HG03060 (cell line): ENCODE measurements around the gene TDRD6.

Source experiments
- ATAC-seq: cut with Tn5 transposase; IDR thresholded peaks from one replicate; pipeline ENCODE4 v1.9.1; 2021; ENCODE audit warnings: low read depth, moderate number of reproducible peaks; ENCODE audit not compliant: unreplicated experiment

The TDRD6 gene

GRCh38 chr6:46688117-46688965 is 656 bp downstream of the TDRD6 start:
- ATAC-seq: no peak

GRCh38 chr6:46688966-46689335 is 1.3 kb downstream of the TDRD6 start:
- no peak for ATAC-seq

DNA sequence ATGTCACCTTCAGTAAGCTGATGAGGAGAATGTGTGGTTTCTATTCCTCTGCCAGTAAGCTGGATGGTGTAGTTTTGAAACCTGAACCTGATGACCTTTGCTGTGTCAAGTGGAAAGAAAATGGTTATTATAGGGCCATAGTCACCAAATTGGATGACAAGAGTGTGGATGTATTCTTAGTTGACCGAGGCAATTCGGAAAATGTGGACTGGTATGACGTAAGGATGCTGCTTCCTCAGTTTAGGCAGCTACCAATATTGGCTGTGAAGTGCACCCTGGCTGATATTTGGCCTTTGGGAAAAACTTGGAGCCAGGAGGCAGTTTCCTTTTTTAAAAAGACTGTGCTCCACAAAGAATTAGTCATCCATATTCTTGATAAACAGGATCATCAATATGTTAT is 2.0 kb downstream of the TDRD6 start:
- ATAC-seq: no peak

GRCh38 chr6:46690141-46690755 is 2.6 kb downstream of the TDRD6 start:
- ATAC-seq: no peak

DNA sequence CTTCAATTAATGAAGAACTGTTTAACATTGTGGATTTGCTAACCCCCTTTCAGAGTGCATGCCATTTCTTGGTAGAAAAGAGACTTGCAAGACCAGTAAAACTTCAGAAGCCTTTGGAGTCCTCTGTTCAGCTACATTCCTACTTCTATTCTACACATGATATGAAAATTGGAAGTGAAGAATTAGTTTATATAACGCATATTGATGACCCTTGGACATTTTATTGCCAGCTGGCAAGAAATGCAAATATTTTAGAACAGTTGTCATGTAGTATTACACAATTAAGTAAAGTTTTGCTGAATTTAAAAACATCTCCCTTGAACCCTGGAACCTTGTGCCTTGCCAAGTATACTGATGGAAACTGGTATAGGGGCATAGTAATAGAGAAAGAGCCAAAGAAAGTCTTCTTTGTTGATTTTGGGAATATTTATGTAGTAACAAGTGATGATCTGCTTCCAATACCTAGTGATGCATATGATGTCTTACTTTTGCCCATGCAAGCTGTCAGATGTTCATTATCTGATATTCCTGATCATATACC is 3.3 kb downstream of the TDRD6 start:
- ATAC-seq: no peak

GRCh38 chr6:46699970-46700369 is 12.3 kb downstream of the TDRD6 start:
- ATAC-seq: no peak

DNA sequence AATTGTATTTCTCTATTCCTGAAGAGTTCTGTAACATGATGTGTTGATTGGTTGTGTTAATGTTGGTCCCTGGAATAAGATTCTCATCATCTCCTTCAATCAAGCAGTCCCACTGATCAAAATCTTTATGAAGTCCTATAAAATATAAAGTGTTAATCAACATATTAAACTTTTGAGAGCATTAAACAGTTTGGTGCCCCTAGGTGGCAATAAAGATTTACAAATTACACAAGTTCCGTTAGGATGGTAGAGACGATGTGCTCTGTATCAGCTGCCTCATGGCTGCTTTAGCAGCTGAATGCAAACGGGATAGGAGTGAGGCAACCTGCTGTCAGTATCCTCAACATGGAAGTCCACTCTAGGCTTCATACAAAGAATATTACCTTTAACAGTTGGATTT is 16.9 kb downstream of the TDRD6 start:
- ATAC-seq: no peak

DNA sequence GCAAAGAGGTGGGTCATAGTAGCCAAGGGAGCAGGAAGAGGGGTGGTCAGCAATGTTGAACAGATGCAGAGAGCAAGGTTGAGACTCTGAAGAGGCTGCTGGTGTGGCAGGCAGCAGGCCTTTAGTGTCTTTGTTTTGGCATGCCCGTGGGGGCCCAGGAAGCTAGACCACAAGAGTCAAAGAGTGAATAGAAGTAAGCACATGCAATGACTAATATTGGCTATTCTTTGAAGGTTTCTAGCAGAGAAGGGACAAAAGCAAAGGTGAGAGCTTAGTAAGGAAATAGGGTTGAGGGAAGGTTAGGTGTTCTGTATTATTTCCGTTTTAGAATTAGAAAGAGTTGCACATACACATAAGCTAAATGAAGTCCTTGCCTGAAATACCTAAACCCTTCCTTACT is 18.8 kb downstream of the TDRD6 start:
- no peak for ATAC-seq

GRCh38 chr6:46711491-46711890 is 23.8 kb downstream of the TDRD6 start:
- no peak for ATAC-seq

DNA sequence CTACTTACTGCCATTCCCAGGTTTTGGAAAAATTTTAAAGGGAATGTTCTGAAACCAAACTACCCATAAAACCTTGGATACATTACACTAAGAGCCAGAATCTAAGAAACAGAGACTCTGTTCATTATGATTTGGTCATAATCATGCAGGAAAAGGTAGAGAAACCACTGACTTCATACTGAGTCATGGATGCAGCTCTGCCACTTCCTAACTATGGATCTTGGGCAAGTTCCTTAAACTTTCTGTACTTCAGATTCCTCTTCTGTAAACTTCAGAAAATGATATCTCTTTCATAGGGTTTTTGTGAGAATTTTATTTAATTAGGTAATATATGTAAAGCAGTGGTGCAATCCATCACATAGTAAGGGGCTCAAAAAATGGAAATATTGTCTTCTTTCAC is 27.5 kb downstream of the TDRD6 start:
- ATAC-seq: no peak

DNA sequence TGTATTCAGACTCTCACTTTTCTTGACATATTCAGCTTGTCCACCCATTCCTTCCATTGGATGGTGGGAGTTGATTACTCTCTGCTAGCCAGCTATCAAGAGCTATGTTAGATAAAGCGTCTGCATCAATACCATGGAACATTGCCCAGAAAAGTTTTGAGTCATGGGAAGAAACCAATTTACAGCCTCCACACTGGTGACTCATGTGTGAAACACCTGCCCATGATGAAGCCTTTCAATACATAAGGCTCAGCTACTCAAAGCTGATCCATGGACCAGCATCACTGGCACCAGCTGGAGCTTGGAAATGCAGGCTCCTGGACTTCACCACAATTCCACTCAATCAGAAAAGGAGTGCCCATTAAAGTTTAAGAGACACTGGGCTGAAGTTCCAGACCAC is 31.4 kb downstream of the TDRD6 start:
- ATAC-seq: no peak

- ATAC-seq: no peak
These were observed 32.7 kb downstream of the TDRD6 start for GRCh38 chr6:46720401-46720800.

GRCh38 chr6:46729787-46730326 is 42.2 kb downstream of the TDRD6 start:
- ATAC-seq: no peak

DNA sequence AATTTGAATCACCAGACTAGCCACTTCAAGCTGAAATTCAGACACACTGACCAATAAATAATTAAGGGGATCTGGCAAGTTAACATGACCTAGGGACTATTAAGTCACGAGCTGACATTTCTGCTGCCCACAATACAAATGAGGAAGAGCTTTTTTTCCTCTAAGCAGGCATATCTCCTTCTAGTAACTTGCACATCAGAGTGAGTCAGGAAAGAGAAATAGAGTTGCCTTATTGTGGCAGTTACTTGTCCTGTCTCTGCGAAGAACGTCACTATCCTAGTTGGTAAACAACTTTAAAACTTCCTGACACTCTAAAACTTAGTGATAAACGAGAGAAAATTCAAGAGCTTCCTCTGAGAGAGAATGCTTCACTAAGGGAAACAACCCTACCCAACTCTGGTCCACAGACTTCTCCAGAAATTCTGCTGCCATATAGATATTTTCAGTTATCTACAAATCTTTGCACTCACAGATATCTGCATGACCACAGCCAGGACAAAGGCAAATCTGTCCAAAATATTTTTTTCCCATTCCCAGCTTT is 43.3 kb downstream of the TDRD6 start:
- no peak for ATAC-seq

DNA sequence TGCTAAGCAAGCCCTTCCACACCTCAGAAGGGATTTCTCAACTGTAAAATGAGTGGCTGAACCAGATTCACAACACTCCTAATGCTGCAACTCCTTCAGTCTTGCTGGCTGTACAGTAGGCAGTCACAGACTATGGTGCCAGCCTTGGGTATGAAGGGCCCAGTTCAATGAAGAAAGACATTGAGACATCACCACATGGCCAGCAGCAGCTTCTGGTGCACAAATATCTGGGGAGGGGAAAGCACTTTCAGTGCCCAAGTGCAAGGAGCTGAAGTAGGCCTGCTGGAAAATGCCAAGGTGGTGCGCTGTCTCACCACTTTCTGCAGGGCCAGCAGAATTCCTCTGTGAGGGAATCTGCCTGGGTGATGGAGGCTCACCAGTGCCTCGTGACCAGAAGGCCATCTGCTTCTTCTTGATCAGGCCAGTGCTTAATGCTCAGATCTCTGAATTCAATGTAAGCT is 45.7 kb downstream of the TDRD6 start:
- ATAC-seq: no peak

DNA sequence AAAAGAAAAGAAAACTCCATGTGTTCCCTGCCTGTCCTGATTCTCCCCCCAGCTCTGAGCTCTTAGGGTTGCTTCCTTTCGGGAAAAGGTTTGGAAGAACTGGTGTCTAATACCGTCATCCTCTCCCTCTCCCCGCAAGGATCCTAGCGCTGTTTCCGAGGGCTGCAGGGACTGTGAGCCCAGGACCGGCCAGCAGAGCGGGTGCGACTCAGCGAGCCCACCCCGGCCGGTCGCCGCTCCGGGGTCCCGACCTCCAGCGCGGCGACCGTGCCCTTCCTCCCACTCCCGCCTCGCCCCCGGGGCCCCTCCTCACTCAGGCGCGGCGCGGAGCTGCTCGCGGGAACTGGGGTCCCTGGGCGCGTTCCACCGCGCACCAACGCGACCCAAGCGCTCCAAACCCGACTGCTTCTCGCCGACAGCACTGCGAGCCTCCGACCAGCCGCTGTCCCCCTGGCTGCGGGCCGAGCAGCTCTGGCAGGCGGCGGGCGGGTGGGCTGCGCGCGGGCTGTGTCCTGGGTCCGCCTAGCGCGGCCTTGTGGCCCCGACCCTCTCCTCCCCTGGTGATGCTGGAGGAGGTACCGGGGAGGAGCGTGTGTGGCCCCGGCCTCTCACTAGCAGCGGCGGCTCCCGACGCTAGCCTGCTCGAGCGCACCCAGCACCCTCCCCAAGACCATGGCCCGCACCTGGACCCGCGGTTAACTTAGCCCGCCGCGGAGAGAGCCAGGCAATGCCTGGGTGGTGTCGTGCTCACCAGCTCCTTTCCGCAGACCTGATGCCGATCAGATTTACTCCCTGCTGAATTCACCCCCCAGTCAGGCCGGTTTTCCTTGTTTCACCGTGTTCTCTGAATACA is 47.4 kb downstream of the TDRD6 start, which contains the start of gene PLA2G7:
Gene PLA2G7 (minus strand): TSS at position 509 of the 853 bp plus-strand sequence. CDS start 12,484 bp downstream, outside the sequence.
- ATAC-seq: no peak

- no peak for ATAC-seq
These were observed 48.0 kb downstream of the TDRD6 start for GRCh38 chr6:46735720-46736031.

DNA sequence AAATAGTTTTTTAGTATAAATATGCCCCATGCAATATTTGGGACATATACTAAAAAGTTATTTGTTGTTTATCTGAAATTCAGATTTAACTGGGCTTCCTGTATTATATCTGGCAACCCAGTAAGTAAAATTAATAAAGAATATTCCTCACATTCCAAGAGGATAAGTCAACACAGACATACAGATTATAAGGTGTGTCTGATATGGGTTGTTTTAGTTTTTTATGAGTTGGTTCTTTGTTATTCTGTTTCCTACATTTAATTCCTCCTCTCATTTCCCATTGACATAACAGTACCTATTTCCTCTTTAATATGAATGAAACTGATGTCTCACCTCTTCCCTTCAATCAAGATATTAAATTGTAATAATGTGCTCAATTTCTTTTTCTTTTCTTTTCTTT is 49.2 kb downstream of the TDRD6 start:
- no peak for ATAC-seq

GRCh38 chr6:46741482-46741881 is 53.8 kb downstream of the TDRD6 start:
- ATAC-seq: no peak

- ATAC-seq: no peak
These were observed 54.2 kb downstream of the TDRD6 start for GRCh38 chr6:46741910-46742309.
